TTC549 (cell line): ENCODE data around the gene BEND2.
"Not testable (repeated sequence)": the region's sequence is repeated elsewhere in the genome, so short reads cannot be mapped to it uniquely, and the experiment has no call there.

Experiments used
- FAIRE-seq: peaks from 2 replicates; lab custom pipeline; 2012; peaks lifted over from hg19 to GRCh38; lab: Jason Lieb, UNC

Gene BEND2

GRCh38 chrX:18220786-18221185 lies at the start of gene BEND2:
Gene BEND2 (minus strand): TSS chrX:18220886. CDS start chrX:18220750, 136 bp downstream.
- no peak for FAIRE-seq

- no peak for FAIRE-seq
These were observed 34.4 kb upstream of the BEND2 start for GRCh38 chrX:18255059-18255458.

- FAIRE-seq = no peak
These were observed 32.1 kb upstream of the BEND2 start for GRCh38 chrX:18252644-18253359.

GRCh38 chrX:18229646-18230045 lies 9.0 kb upstream of the BEND2 start:
- FAIRE-seq = not testable (repeated sequence)

- FAIRE-seq = no peak
These were observed 7.4 kb upstream of the BEND2 start for GRCh38 chrX:18228069-18228468.

GRCh38 chrX:18227458-18227857 lies 6.8 kb upstream of the BEND2 start:
- FAIRE-seq = no peak

GRCh38 chrX:18210470-18210869 lies 10.2 kb downstream of the BEND2 start:
- peak; percentile 54 for FAIRE-seq

GRCh38 chrX:18206657-18207056 lies 14.0 kb downstream of the BEND2 start:
- FAIRE-seq = no peak

GRCh38 chrX:18203631-18204030 lies 17.1 kb downstream of the BEND2 start:
- FAIRE-seq = no peak

GRCh38 chrX:18194688-18195087 lies 26.0 kb downstream of the BEND2 start:
- no peak for FAIRE-seq

GRCh38 chrX:18179446-18179845 lies 41.2 kb downstream of the BEND2 start:
- FAIRE-seq = no peak

GRCh38 chrX:18174971-18175370 lies 45.7 kb downstream of the BEND2 start:
- no peak for FAIRE-seq

GRCh38 chrX:18174209-18174608 lies 46.5 kb downstream of the BEND2 start:
- no peak for FAIRE-seq

- no peak for FAIRE-seq
These were observed 47.0 kb downstream of the BEND2 start for GRCh38 chrX:18173494-18174180.

GRCh38 chrX:18172970-18173369 lies 47.7 kb downstream of the BEND2 start:
- FAIRE-seq = no peak

GRCh38 chrX:18170910-18171309 lies 49.8 kb downstream of the BEND2 start:
- no peak for FAIRE-seq

- no peak for FAIRE-seq
These were observed 54.6 kb downstream of the BEND2 start for GRCh38 chrX:18166068-18166467.

- FAIRE-seq = no peak
These were observed 60.3 kb downstream of the BEND2 start for GRCh38 chrX:18160369-18160768.

GRCh38 chrX:18158963-18159362 lies 61.7 kb downstream of the BEND2 start:
- no peak for FAIRE-seq

- no peak for FAIRE-seq
These were observed 69.0 kb downstream of the BEND2 start for GRCh38 chrX:18151649-18152048.

- FAIRE-seq = no peak
These were observed 69.5 kb downstream of the BEND2 start for GRCh38 chrX:18151157-18151556.

- FAIRE-seq = no peak
These were observed 71.2 kb downstream of the BEND2 start for GRCh38 chrX:18149454-18149853.

- FAIRE-seq = no peak
These were observed 73.7 kb downstream of the BEND2 start for GRCh38 chrX:18146954-18147353.

GRCh38 chrX:18146009-18146408 lies 74.7 kb downstream of the BEND2 start:
- FAIRE-seq = no peak
